ENCODE data around the gene SSU72.
"Not testable (repeated sequence)": the region's sequence is repeated elsewhere in the genome, so short reads cannot be mapped to it uniquely, and the experiment has no call there.

SSU72 gene

GRCh38 chr1:1557688-1558087 lies 17.0 kb downstream of the SSU72 start:
- not testable (repeated sequence) for DNase-seq

GRCh38 chr1:1556961-1557360 lies 17.7 kb downstream of the SSU72 start:
- not testable (repeated sequence) for DNase-seq

GRCh38 chr1:1556505-1556904 lies 18.2 kb downstream of the SSU72 start:
- DNase-seq = no peak

GRCh38 chr1:1554926-1555915 lies 19.4 kb downstream of the SSU72 start:
- DNase-seq = no peak

GRCh38 chr1:1554550-1554925 lies 20.1 kb downstream of the SSU72 start:
- no peak for DNase-seq

GRCh38 chr1:1553821-1554494 lies 20.7 kb downstream of the SSU72 start:
- no peak for DNase-seq

- DNase-seq = no peak
Measured at GRCh38 chr1:1552263-1552639, 22.4 kb downstream of the SSU72 start.

- DNase-seq = no peak
Measured at GRCh38 chr1:1551524-1552262, 23.0 kb downstream of the SSU72 start.

GRCh38 chr1:1550591-1551432 lies 23.9 kb downstream of the SSU72 start:
- DNase-seq = no peak

GRCh38 chr1:1550087-1550486 lies 24.6 kb downstream of the SSU72 start:
- no peak for DNase-seq

GRCh38 chr1:1548591-1548990 lies 26.1 kb downstream of the SSU72 start:
- DNase-seq = no peak

- DNase-seq = no peak
Measured at GRCh38 chr1:1547476-1547875, 27.2 kb downstream of the SSU72 start.

GRCh38 chr1:1547011-1547410 lies 27.7 kb downstream of the SSU72 start:
- no peak for DNase-seq

- no peak for DNase-seq
Measured at GRCh38 chr1:1545946-1546737, 28.5 kb downstream of the SSU72 start.

GRCh38 chr1:1544544-1544943 lies 30.1 kb downstream of the SSU72 start:
- DNase-seq = no peak

GRCh38 chr1:1543706-1544099 lies 31.0 kb downstream of the SSU72 start:
- DNase-seq = no peak

GRCh38 chr1:1542766-1543705 lies 31.6 kb downstream of the SSU72 start:
- DNase-seq = no peak

GRCh38 chr1:1541956-1542765 lies 32.5 kb downstream of the SSU72 start:
- no peak for DNase-seq

GRCh38 chr1:1540818-1541628 lies 33.6 kb downstream of the SSU72 start:
- DNase-seq = no peak
